Activated naive CD4-positive, alpha-beta T cell treated with anti-CD3 and anti-CD28 coated beads for 36 hours (primary cell): ENCODE data around the gene SCAI. TPM values are rescaled to one million over a fixed set of nuclear protein-coding genes. Genes with fewer than 3 reads are reported as not detected.
"Not testable (repeated sequence)": the region's sequence is repeated elsewhere in the genome, so short reads cannot be mapped to it uniquely, and the experiment has no call there.

Experiments used
- CTCF ChIA-PET: fragments of 350-600 bp; sonication (Branson Sonifier 250); formaldehyde crosslinking; loops from one replicate; lab custom pipeline; 2021; ENCODE audit warnings: antibody characterized with exemption; lab: Charles Lee
- DNase-seq: peaks from one replicate; pipeline ENCODE4 v3.0.0-alpha.2; 2020
- H3K27ac Mint-ChIP-seq: one replicate; pipeline ENCODE4 v1.8.0; 2021; ENCODE audit warnings: mild to moderate bottlenecking, mixed read lengths
- H3K27me3 Mint-ChIP-seq: one replicate; pipeline ENCODE4 v1.8.0; 2021; ENCODE audit warnings: low read depth, mixed read lengths
- H3K36me3 Mint-ChIP-seq: one replicate; pipeline ENCODE4 v1.8.0; 2021; ENCODE audit warnings: low read depth, mixed read lengths
- H3K4me1 Mint-ChIP-seq: one replicate; pipeline ENCODE4 v1.8.0; 2021; ENCODE audit warnings: low read depth, mixed read lengths
- H3K4me3 Mint-ChIP-seq: one replicate; pipeline ENCODE4 v1.8.0; 2021; ENCODE audit warnings: mild to moderate bottlenecking, moderate library complexity, mixed read lengths
- H3K9me3 Mint-ChIP-seq: one replicate; pipeline ENCODE4 v1.8.0; 2021; ENCODE audit warnings: mixed read lengths
- intact Hi-C: fragments of 100-400 bp; cut with micrococcal nuclease; formaldehyde crosslinking; loops from one replicate; pipeline ENCODE4 v1.15.1; 2023
- total RNA-seq, 2 experiments: library from RNA; stranded (reverse); gene quantifications; one replicate each; pipeline ENCODE4 v1.2.3, GENCODE V29; 2021

SCAI gene
- total RNA-seq, 2 experiments from 2014 or later: 9.6 to 11.8 TPM

DNA sequence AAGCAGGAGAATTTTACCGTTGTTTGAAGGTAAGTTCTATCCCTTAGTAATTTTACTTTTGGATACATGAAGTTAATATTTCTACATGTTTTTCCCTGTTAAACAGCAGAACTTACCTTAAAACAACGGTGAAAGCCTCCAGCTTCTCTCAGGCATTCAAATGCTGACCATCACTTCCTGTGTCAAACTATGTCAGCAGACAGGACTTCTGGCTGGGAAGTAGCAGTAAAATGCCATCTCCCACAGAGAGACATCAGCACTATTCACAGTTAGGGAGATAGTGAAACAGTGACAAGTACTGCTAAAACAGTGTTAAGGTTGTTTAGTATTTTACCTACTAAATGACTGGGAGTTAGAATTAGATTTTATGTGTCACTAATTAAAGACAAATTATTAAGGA, 168.2 kb downstream of the SCAI start:
- CTCF ChIA-PET: no interaction called here
- intact Hi-C loops: no loop called here
- Mint-ChIP-seq H3K27me3 (no peaks in the 10 kb centered on the region), H3K27ac (no peak overlapping the region), H3K36me3 (peaks cover 8% of the 10 kb centered on the region), H3K4me1 (peaks cover 11% of the 10 kb centered on the region), H3K9me3 (no peaks in the 10 kb centered on the region), H3K4me3 (no peak overlapping the region)
- DNase-seq: no peak

DNA sequence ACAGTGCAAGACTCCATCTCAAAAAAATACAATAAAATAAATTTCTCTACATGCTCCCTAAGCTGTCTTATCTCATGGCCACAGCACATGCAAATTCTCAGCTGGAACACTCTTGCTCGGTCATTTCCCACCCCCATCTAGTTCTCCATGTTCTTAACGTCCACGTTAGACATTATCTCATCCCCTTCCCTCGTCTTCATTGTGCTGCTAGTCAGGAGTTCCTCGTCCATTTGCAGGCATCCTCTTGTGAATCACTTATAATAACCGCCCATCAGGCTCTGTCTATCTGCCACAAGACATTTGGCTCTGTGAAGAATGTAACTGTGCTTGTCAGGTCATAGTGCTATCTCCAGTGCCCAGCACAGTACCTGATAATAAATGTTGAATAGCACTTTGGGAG, 169.5 kb downstream of the SCAI start:
- Mint-ChIP-seq H3K27ac (no peak overlapping the region), H3K36me3 (peaks cover 9% of the 10 kb centered on the region), H3K4me1 (peaks cover 11% of the 10 kb centered on the region), H3K4me3 (no peak overlapping the region), H3K27me3 (no peaks in the 10 kb centered on the region), H3K9me3 (no peaks in the 10 kb centered on the region)
- intact Hi-C loops: no loop called here
- CTCF ChIA-PET: interaction anchor here (0.7 kb wide), 2 partner anchors 152 to 170 kb away, joined by 3 read pairs; no protein-coding TSS in a partner anchor
- no peak for DNase-seq

DNA sequence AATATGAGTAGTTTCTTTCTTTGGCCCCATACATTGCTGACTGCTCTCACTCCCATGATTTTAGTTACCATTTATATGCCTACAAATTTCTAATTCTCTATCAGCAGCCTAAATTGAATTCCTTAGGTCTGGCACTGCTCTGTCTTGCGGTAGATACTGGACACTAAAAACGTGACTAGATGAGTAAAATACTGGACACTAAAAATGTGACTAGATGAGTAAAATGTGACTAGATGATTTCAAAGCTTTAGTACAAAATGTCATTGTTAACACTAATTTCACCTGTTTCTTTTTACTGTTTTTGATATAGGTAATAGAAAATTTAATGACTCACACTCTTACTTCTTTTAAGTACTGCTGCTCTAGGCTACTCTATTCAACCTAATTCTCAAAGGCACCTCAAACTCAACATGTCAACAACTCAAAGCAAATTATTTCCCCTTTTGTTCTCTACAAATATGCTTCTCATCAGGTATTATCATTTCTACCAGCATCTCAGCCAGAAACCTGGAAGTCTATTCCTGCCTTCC, 171.0 kb downstream of the SCAI start:
- H3K4me1 Mint-ChIP-seq: peaks cover 12% of the 10 kb centered on the region
- no peaks in the 10 kb centered on the region for H3K27me3 Mint-ChIP-seq
- CTCF ChIA-PET: interaction anchor here (0.6 kb wide), 2 partner anchors 9 to 11 kb away, joined by 3 read pairs; no protein-coding TSS in a partner anchor
- intact Hi-C loops: no loop called here
- H3K4me3 Mint-ChIP-seq: no peak overlapping the region
- H3K27ac Mint-ChIP-seq: peak overlapping the region; percentile 19
- DNase-seq: no peak
- no peaks in the 10 kb centered on the region for H3K9me3 Mint-ChIP-seq
- H3K36me3 Mint-ChIP-seq: peaks cover 14% of the 10 kb centered on the region

DNA sequence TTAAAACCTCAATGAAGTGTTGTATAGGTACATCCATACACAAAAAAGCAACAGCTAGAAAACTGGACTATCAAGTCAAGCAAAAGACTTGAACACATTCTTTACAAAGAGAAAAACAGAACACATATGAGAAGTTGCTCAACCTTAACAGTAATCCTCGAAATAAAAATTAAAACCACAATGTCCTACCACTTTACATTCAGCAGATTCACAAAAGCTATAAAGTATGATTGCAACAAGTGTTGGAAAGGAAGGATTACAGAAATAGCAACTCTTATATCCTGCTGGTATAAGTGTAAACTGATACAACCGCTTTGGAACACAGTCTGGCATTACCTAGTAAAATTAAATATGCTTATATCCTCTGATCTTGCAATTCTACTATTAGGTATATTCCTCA, 173.9 kb downstream of the SCAI start:
- CTCF ChIA-PET: interaction anchor here (0.6 to 1.1 kb wide), 2 partner anchors 192 to 327 kb away, joined by 4 to 5 read pairs; no protein-coding TSS in a partner anchor
- Mint-ChIP-seq H3K4me1 (peaks cover 37% of the 10 kb centered on the region), H3K36me3 (peaks cover 16% of the 10 kb centered on the region), H3K9me3 (no peaks in the 10 kb centered on the region), H3K27me3 (no peaks in the 10 kb centered on the region), H3K4me3 (no peak overlapping the region), H3K27ac (no peak overlapping the region)
- intact Hi-C loops: loop anchor here (5.0 kb wide), 2 partner anchors 97 to 163 kb away; no protein-coding TSS in a partner anchor
- no peak for DNase-seq

DNA sequence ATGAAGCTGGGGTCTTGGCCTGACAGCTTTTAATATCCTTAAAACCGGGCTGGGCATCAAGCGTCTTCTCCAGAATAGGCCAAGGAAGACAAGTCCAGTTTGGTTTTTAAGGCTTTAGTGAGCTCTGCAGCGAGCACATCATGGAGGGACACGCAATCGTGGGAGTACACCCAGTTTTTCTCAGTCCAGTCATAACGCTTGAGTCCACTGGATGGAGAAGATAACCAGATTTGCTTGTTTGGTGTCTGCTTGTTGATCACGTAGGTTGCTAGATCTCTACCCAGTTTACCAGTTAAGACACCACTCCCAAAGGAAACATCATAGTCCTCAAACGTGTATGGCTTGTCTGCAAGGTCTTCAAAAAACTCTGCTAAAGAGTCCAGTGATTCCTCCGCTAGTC, 175.1 kb downstream of the SCAI start:
- no peaks in the 10 kb centered on the region for H3K27me3 Mint-ChIP-seq
- H3K27ac Mint-ChIP-seq: no peak overlapping the region
- H3K9me3 Mint-ChIP-seq: no peaks in the 10 kb centered on the region
- H3K4me1 Mint-ChIP-seq: peaks cover 44% of the 10 kb centered on the region
- H3K36me3 Mint-ChIP-seq: peaks cover 13% of the 10 kb centered on the region
- intact Hi-C loops: loop anchor here (5.0 kb wide), 2 partner anchors 96 to 164 kb away; no protein-coding TSS in a partner anchor
- DNase-seq: no peak
- CTCF ChIA-PET: interaction anchor here (0.7 to 1.1 kb wide), 2 partner anchors 175 to 193 kb away, joined by 3 to 4 read pairs; partner anchors contain the start of gene SCAI
- H3K4me3 Mint-ChIP-seq: no peak overlapping the region

DNA sequence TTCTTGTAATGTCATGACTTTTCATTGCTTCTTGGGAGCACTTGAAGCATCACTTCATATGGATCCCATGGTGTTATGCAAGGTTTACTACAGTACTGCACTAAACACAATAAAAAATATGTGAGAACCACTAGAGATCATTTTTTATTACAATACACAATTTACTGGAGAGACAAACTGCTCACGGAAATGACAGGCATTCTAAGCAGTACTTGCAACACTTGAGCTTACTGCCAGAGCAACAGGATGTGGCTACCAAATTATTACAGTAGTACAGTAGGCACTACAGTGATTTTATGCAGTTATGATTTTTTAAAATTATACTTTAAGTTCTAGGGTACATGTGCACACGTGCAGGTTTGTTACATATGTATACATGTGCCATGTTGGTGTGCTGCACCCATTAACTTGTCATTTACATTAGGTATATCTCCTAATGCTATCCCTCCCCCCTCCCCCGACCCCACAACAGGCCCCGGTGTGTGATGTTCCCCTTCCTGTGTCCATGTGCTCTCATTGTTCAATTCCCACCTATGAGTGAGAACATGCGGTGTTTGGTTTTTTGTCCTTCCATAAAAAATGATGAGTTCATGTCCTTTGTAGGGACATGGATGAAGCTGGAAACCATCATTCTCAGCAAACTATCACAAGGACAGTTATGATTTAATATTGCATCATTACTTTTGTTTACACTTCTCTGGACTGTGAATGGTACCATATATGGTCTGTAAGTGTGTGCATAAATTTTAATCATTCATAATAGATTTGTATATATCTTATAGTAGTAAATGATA, 177.4 kb downstream of the SCAI start:
- H3K27me3 Mint-ChIP-seq, H3K36me3 Mint-ChIP-seq, H3K9me3 Mint-ChIP-seq: not testable (repeated sequence)
- intact Hi-C loops: loop anchor here (1.0 to 5.0 kb wide), 3 partner anchors 25 to 166 kb away; partner anchors contain the start of gene GOLGA1
- Mint-ChIP-seq H3K4me1 (peaks cover 34% of the 10 kb centered on the region), H3K4me3 (peak overlapping the region; percentile 43), H3K27ac (peak overlapping the region; percentile 90)
- DNase-seq: peak; percentile 44
- CTCF ChIA-PET: interaction anchor here (0.6 to 1.4 kb wide), 3 partner anchors 117 to 233 kb away, joined by 3 to 4 read pairs (median 4); no protein-coding TSS in a partner anchor

DNA sequence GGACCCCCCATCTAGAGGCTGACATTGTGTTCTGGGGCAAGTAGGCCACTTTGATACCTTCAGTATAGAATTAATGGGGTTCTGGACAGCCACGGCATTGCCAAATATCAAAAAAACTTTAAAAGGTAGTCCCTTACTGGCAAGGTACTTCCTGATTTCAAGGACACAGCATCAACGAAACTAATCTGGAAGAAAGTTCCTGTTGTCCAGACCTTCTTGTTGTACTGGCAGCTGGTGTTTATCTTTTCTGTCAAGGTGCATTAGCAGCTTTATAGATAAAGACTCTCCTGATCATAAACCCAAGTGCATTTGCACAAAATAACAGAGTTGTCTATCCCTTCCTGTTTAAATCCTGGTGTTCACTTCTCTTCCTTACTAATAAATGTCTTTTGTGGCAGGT, 178.7 kb downstream of the SCAI start:
- Mint-ChIP-seq H3K27me3 (no peaks in the 10 kb centered on the region), H3K4me3 (no peak overlapping the region), H3K4me1 (peaks cover 34% of the 10 kb centered on the region), H3K9me3 (no peaks in the 10 kb centered on the region), H3K27ac (peak overlapping the region; percentile 90), H3K36me3 (peaks cover 7% of the 10 kb centered on the region)
- DNase-seq: no peak
- CTCF ChIA-PET: interaction anchor here (0.6 to 1.4 kb wide), 3 partner anchors 15 to 234 kb away, joined by 3 to 5 read pairs (median 4); no protein-coding TSS in a partner anchor
- intact Hi-C loops: loop anchor here (1.0 to 5.0 kb wide), 3 partner anchors 23 to 168 kb away; partner anchors contain the start of gene GOLGA1

DNA sequence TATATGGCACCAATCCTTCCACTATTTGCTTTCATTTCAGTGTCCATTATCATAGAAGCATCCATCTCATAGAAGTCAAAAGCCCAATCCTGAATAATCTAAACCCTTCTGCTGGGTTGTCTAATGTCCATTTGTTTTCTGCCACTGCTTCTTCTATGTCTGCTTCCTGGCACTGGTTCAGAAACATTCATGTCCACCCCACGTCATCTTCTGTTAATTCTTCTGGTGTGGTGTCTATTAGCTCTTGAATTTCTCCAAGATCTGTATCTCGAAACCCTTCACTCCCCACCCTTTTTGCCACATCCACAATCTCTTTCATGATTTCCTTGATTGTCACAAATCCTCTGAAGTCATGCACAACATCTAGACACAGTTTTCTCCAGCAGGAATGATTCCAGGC, 179.3 kb downstream of the SCAI start:
- CTCF ChIA-PET: interaction anchor here (0.6 kb wide), 2 partner anchors 31 to 201 kb away, joined by 3 to 4 read pairs; no protein-coding TSS in a partner anchor
- peaks cover 7% of the 10 kb centered on the region for H3K36me3 Mint-ChIP-seq
- intact Hi-C loops: no loop called here
- no peak overlapping the region for H3K4me3 Mint-ChIP-seq
- peaks cover 34% of the 10 kb centered on the region for H3K4me1 Mint-ChIP-seq
- H3K27me3 Mint-ChIP-seq: no peaks in the 10 kb centered on the region
- H3K27ac Mint-ChIP-seq: peak overlapping the region; percentile 90
- no peaks in the 10 kb centered on the region for H3K9me3 Mint-ChIP-seq
- DNase-seq: no peak

DNA sequence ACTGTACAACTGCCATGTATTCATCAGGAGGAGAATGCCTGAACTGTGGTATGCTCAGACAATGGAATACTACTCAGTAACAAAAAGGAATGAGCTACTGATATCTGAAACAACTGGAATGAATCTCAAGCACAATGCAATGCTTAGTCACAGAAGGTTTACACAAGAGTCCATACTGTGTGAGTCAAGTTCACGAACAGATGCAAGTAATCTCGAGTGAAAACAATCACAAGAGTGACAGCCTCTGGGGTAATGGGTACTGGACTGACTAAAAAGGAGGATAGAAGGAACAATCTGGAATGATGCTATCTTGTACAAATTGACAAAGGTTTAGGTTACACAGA, 182.9 kb downstream of the SCAI start:
- no peaks in the 10 kb centered on the region for H3K9me3 Mint-ChIP-seq
- H3K27ac Mint-ChIP-seq: no peak overlapping the region
- H3K36me3 Mint-ChIP-seq: no peaks in the 10 kb centered on the region
- no peaks in the 10 kb centered on the region for H3K27me3 Mint-ChIP-seq
- intact Hi-C loops: no loop called here
- CTCF ChIA-PET: no interaction called here
- H3K4me1 Mint-ChIP-seq: peaks cover 18% of the 10 kb centered on the region
- no peak overlapping the region for H3K4me3 Mint-ChIP-seq
- DNase-seq: no peak

DNA sequence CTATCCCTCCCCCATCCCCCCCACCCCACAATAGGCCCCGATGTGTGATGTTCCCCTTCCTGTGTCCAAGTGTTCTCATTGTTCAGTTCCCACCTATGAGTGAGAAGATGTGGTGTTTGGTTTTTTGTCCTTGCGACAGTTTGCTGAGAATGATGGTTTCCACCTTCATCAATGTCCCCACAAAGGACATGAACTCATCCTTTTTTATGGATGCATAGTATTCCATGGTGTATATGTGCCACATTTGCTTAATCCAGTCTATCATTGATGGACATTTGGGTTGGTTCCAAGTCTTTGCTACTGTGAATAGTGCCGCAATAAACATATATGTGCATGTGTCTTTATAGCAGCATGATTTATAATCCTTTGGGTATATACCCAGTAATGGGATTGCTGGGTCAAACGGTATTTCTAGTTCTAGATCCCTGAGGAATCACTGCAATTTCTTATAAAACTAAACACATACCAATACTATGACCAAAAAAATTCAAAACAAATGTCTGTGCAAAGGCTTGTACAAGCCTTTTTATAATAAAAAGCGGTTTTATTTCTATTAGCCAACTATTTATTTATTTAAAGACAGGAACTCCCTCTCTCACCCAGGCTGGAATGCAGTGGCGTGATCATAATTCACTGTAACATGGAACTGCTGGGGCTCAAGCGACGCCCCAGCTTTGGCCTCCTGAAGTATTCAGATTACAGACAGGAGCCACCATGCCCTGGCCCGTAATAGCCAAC, 183.5 kb downstream of the SCAI start:
- DNase-seq, H3K36me3 Mint-ChIP-seq, H3K4me3 Mint-ChIP-seq, H3K27ac Mint-ChIP-seq, intact Hi-C loops, H3K27me3 Mint-ChIP-seq, CTCF ChIA-PET, H3K9me3 Mint-ChIP-seq: not testable (repeated sequence)
- peaks cover 12% of the 10 kb centered on the region for H3K4me1 Mint-ChIP-seq

DNA sequence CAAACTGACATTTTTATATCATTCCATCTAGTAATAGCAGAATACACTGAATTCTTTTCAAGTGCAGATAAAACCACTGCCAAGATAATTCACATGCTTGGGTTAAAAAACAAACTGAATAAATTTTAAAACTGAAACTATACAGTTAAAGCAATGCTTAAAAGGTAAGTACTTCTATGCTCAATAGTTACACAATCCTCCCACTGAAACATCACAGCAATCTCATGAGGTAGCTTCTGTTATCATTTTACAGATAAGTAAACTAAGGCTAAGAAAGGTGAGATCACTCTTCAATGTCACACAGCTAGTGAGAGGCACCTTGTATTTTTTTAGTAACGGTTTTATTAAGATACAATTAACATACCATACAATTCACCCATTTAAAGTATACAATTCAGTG, 189.1 kb downstream of the SCAI start:
- CTCF ChIA-PET: no interaction called here
- no peaks in the 10 kb centered on the region for H3K27me3 Mint-ChIP-seq
- H3K4me3 Mint-ChIP-seq: no peak overlapping the region

More for the DNA sequence above, 189.1 kb downstream of the SCAI start:
- DNase-seq: no peak
- Mint-ChIP-seq H3K27ac (no peak overlapping the region), H3K9me3 (no peaks in the 10 kb centered on the region), H3K4me1 (peaks cover 3% of the 10 kb centered on the region), H3K36me3 (no peaks in the 10 kb centered on the region)
- intact Hi-C loops: no loop called here
